H1 (cell line): ENCODE measurements around the gene GRIP2. TPM values are rescaled to one million over a fixed set of nuclear protein-coding genes. Genes with fewer than 3 reads are reported as not detected.

Experiments
- CTCF ChIA-PET: fragments of 300-600 bp; sonication (Branson Sonifier 250); formaldehyde crosslinking; loops from one replicate; lab custom pipeline; 2021; ENCODE audit not compliant: partially characterized antibody; lab: Charles Lee
- POLR2A ChIA-PET: fragments of 300-600 bp; sonication (Branson Sonifier 250); formaldehyde crosslinking; loops from one replicate; lab custom pipeline; 2021; ENCODE audit warnings: inconsistent platforms; ENCODE audit not compliant: partially characterized antibody; lab: Charles Lee
- DNase-seq, 2 experiments: peaks; one replicate each; pipeline versions ENCODE4 v3.0.0 to v3.0.0-alpha.2; 2010 to 2022; ENCODE audit warnings: low spot score in 2 of 2, low read depth in 1 of 2, mixed read lengths in 1 of 2
- FAIRE-seq: peaks from 2 replicates; lab custom pipeline; 2011; peaks lifted over from hg19 to GRCh38; lab: Jason Lieb, UNC
- H2AFZ ChIP-seq: 2 replicates; pipeline ENCODE4 v1.8.1; 2012; ENCODE audit warnings: low read length, inconsistent platforms
- H2AK5ac ChIP-seq: 2 replicates; pipeline ENCODE4 v1.6.1; 2013; ENCODE audit warnings: low read depth, low read length
- H2BK120ac ChIP-seq: replicated peaks from 2 replicates; pipeline ENCODE3; 2013; ENCODE audit warnings: low read depth, low read length, inconsistent platforms
- H2BK12ac ChIP-seq: 2 replicates; pipeline ENCODE4 v1.6.1; 2013; ENCODE audit warnings: low read depth, low read length
- H2BK15ac ChIP-seq: 2 replicates; pipeline ENCODE4 v1.6.1; 2013; ENCODE audit warnings: low read length
- H2BK20ac ChIP-seq: 2 replicates; pipeline ENCODE4 v1.6.1; 2013; ENCODE audit warnings: low read length
- H2BK5ac ChIP-seq: 2 replicates; pipeline ENCODE4 v1.6.1; 2013; ENCODE audit warnings: low read depth, low read length
- H3K14ac ChIP-seq: 2 replicates; pipeline ENCODE4 v1.6.1; 2013; ENCODE audit warnings: inconsistent platforms; ENCODE audit not compliant: insufficient read length
- H3K18ac ChIP-seq: 2 replicates; pipeline ENCODE4 v1.6.1; 2013; ENCODE audit warnings: low read length; ENCODE audit errors: extremely low read depth
- H3K23ac ChIP-seq: 2 replicates; pipeline ENCODE4 v1.6.1; 2013; ENCODE audit warnings: inconsistent platforms; ENCODE audit not compliant: insufficient read length
- H3K23me2 ChIP-seq: 2 replicates; pipeline ENCODE4 v1.6.1; 2013; ENCODE audit warnings: low read depth, low read length
- H3K27ac ChIP-seq: 2 replicates; pipeline ENCODE4 v1.6.1; 2011; ENCODE audit warnings: low read depth, low read length, inconsistent platforms
- H3K27me3 ChIP-seq, 4 experiments: replicated peaks in 1 of 4; 1 replicate in 1 of 4; 2 replicates in 3 of 4; pipeline versions ENCODE4 v1.6.1 to v1.8.1; 2011 to 2013; ENCODE audit warnings: low read length in 3 of 4, mild to moderate bottlenecking in 3 of 4, inconsistent platforms in 2 of 4, mixed read lengths in 2 of 4, moderate library complexity in 1 of 4; ENCODE audit not compliant: control insufficient read depth in 3 of 4, insufficient read depth in 3 of 4; ENCODE audit errors: extremely low read depth in 1 of 4
- H3K36me3 ChIP-seq, 4 experiments: 2 replicates each; pipeline versions ENCODE4 v1.6.1 to v1.8.1; 2011 to 2013; ENCODE audit warnings: mild to moderate bottlenecking in 4 of 4, low read length in 3 of 4, moderate library complexity in 2 of 4, control low read depth in 1 of 4, inconsistent platforms in 1 of 4; ENCODE audit not compliant: insufficient read depth in 4 of 4, control insufficient read depth in 2 of 4
- H3K4ac ChIP-seq: replicated peaks from 2 replicates; pipeline ENCODE3; 2013; ENCODE audit warnings: low read length, low read depth, mixed read lengths, inconsistent platforms; ENCODE audit not compliant: insufficient read length
- H3K4me1 ChIP-seq, 4 experiments: replicated peaks in 1 of 4; 1 replicate in 1 of 4; 2 replicates in 3 of 4; pipeline versions ENCODE4 v1.6.1 to v1.8.1; 2011 to 2013; ENCODE audit warnings: low read length in 3 of 4, inconsistent platforms in 2 of 4, mixed read lengths in 1 of 4; ENCODE audit not compliant: insufficient read depth in 4 of 4, control insufficient read depth in 3 of 4
- H3K4me2 ChIP-seq, 2 experiments: 2 replicates each; pipeline versions ENCODE4 v1.6.1 to v1.8.1; 2011 to 2013; ENCODE audit warnings: low read depth in 2 of 2, low read length in 2 of 2, control low read depth in 1 of 2, inconsistent platforms in 1 of 2, mild to moderate bottlenecking in 1 of 2; ENCODE audit not compliant: insufficient read depth in 1 of 2
- H3K4me3 ChIP-seq, 4 experiments: fragments of 200-600, 300-600 bp in 1 of 4; sonication (generic), shearing (Covaris generic), sonication (Bioruptor Twin) in 1 of 4; 2 replicates each; pipeline versions ENCODE4 v1.5.1 to v1.8.1; 2011 to 2016; ENCODE audit warnings: low read length in 4 of 4, low read depth in 3 of 4, control low read depth in 2 of 4, inconsistent platforms in 2 of 4, mild to moderate bottlenecking in 2 of 4, mixed read lengths in 1 of 4, moderate library complexity in 1 of 4; ENCODE audit not compliant: insufficient read depth in 2 of 4; ENCODE audit errors: extremely low read depth in 1 of 4
- H3K56ac ChIP-seq: replicated peaks from 2 replicates; pipeline ENCODE3; 2013; ENCODE audit warnings: low read depth, mild to moderate bottlenecking, mixed read lengths, low read length, inconsistent platforms; ENCODE audit not compliant: insufficient read length
- H3K79me1 ChIP-seq: 2 replicates; pipeline ENCODE4 v1.6.1; 2013; ENCODE audit warnings: low read depth, low read length, control low read depth
- H3K79me2 ChIP-seq, 2 experiments: 2 replicates each; pipeline versions ENCODE4 v1.6.1 to v1.8.1; 2012 to 2013; ENCODE audit warnings: low read length in 2 of 2, mild to moderate bottlenecking in 2 of 2, inconsistent platforms in 1 of 2; ENCODE audit not compliant: insufficient read depth in 2 of 2, control insufficient read depth in 1 of 2
- H3K9ac ChIP-seq, 4 experiments: replicated peaks in 1 of 4; 1 replicate in 1 of 4; 2 replicates in 3 of 4; pipeline versions ENCODE4 v1.6.1 to v1.8.1; 2011 to 2013; ENCODE audit warnings: low read depth in 3 of 4, low read length in 3 of 4, control low read depth in 2 of 4, mild to moderate bottlenecking in 2 of 4, moderate library complexity in 2 of 4, inconsistent platforms in 1 of 4; ENCODE audit errors: extremely low read depth in 1 of 4
- H3K9me3 ChIP-seq, 2 experiments: 2 replicates each; pipeline versions ENCODE4 v1.6.1 to v1.8.1; 2012 to 2013; ENCODE audit warnings: mild to moderate bottlenecking in 2 of 2, moderate library complexity in 2 of 2, control low read depth in 1 of 2, inconsistent platforms in 1 of 2, low read depth in 1 of 2, low read length in 1 of 2, mixed read lengths in 1 of 2; ENCODE audit not compliant: insufficient read depth in 2 of 2
- H4K20me1 ChIP-seq, 2 experiments: replicated peaks in 1 of 2; 2 replicates each; pipeline versions ENCODE3 to v1.8.1; 2011 to 2013; ENCODE audit warnings: inconsistent platforms in 2 of 2, low read length in 2 of 2, mild to moderate bottlenecking in 1 of 2; ENCODE audit not compliant: insufficient read depth in 2 of 2, control insufficient read depth in 1 of 2
- H4K5ac ChIP-seq: 2 replicates; pipeline ENCODE4 v1.6.1; 2013; ENCODE audit warnings: low read length, low read depth, mixed read lengths, inconsistent platforms; ENCODE audit not compliant: insufficient read length
- H4K8ac ChIP-seq: 2 replicates; pipeline ENCODE4 v1.8.0; 2013; ENCODE audit warnings: mild to moderate bottlenecking, moderate library complexity, low read length, inconsistent platforms; ENCODE audit not compliant: insufficient read depth; ENCODE audit errors: extremely low read depth
- H4K91ac ChIP-seq: replicated peaks from 2 replicates; pipeline ENCODE3; 2013; ENCODE audit warnings: low read length, mixed read lengths, inconsistent platforms; ENCODE audit not compliant: insufficient read length
- BACH1 ChIP-seq: IDR thresholded peaks from 2 replicates; pipeline ENCODE4 v1.6.1; 2012; ENCODE audit warnings: low read length, improper control_type of control experiment
- GTF2F1 ChIP-seq: IDR thresholded peaks from 2 replicates; pipeline ENCODE4 v1.6.1; 2012; ENCODE audit warnings: low read depth, low read length, improper control_type of control experiment, borderline replicate concordance
- KDM1A ChIP-seq: fragments of 200-600, 300-600 bp; sonication (generic); IDR thresholded peaks from 2 replicates; pipeline ENCODE4 v1.7.1; 2016; ENCODE audit warnings: mild to moderate bottlenecking, low read length, borderline replicate concordance
- SIRT6 ChIP-seq: IDR thresholded peaks from one replicate; pipeline ENCODE4 v1.7.1; 2012; ENCODE audit warnings: low read length, inconsistent platforms
- SP1 ChIP-seq: IDR thresholded peaks from 2 replicates; pipeline ENCODE4 v1.6.1; 2011; ENCODE audit warnings: low read depth, low read length
- TBP ChIP-seq: IDR thresholded peaks from 2 replicates; pipeline ENCODE4 v1.6.1; 2011; ENCODE audit warnings: low read depth, low read length, improper control_type of control experiment
- USF2 ChIP-seq: IDR thresholded peaks from 2 replicates; pipeline ENCODE4 v1.6.1; 2011; ENCODE audit warnings: low read length, improper control_type of control experiment
- WGBS, 2 experiments: shearing (Covaris generic) in 1 of 2; methylation state at CpG; one replicate each; pipeline versions ENCODE4 v1.1.6 to v1.1.7; 2013 to 2015; ENCODE audit warnings: low lambda C conversion rate in 2 of 2, mixed read lengths in 2 of 2, inconsistent platforms in 1 of 2, low coverage in 1 of 2, missing lambda C conversion rate in 1 of 2; ENCODE audit not compliant: insufficient replicate concordance in 2 of 2, insufficient coverage in 1 of 2, insufficient read length in 1 of 2; ENCODE audit errors: extremely low coverage in 1 of 2, missing lambda C conversion rate in 1 of 2; 5-methylcytosine and 5-hydroxymethylcytosine counted together
- polyA plus RNA-seq, 7 experiments: library from polyadenylated mRNA; depleted of rRNA in 3 of 7; stranded (reverse) in 5 of 7; unstranded in 2 of 7; fragments of >200 nt in 5 of 7; fragments of 200-250 nt in 2 of 7; gene quantifications; 1 replicate in 5 of 7; 2 replicates in 1 of 7; 4 replicates in 1 of 7; pipeline versions ENCODE4 v1.2.1 to v1.2.3, GENCODE V29; 2011 to 2013; ENCODE audit warnings: missing spikeins in 2 of 7, mixed read lengths in 2 of 7
- total RNA-seq: library from RNA; stranded (reverse); fragmentation: NEBNext Ultra II Directional; extraction: Animal tissue kit (Norgen Biotek cat#: 25700); gene quantifications from 2 replicates; pipeline ENCODE4 v1.2.1, GENCODE V29; 2021

Gene GRIP2
- total and polyA plus RNA-seq, 2 of the 8 experiments (the other 6 are each of a cell fraction or from before 2014, with no cell fraction given), result 2.5 to 6.4 TPM

- Histone ChIP-seq H3K36me3 (no peaks in the 10 kb centered on the region), H3K9ac (no peak overlapping the region), H3K9me3 (no peaks in the 10 kb centered on the region), H3K23me2 (no peaks in the 10 kb centered on the region), H3K18ac (no peak overlapping the region), H3K56ac (no peak overlapping the region), H3K23ac (no peak overlapping the region), H3K4ac (no peak overlapping the region), H2AK5ac (no peak overlapping the region), H4K8ac (no peak overlapping the region), H3K79me1 (no peaks in the 10 kb centered on the region; the same call in 1 of the 2 replicates), H4K91ac (no peak overlapping the region), H2AFZ (no peak overlapping the region), H3K79me2 (no peaks in the 10 kb centered on the region), H4K5ac (no peak overlapping the region), H3K4me3 (no peak overlapping the region), H3K4me2 (no peak overlapping the region), H2BK120ac (no peak overlapping the region), H2BK5ac (no peak overlapping the region), H2BK12ac (no peak overlapping the region), H4K20me1 (no peaks in the 10 kb centered on the region), H3K14ac (no peak overlapping the region), H3K4me1 (peaks cover 6 to 27% (median 10%) of the 10 kb centered on the region in 4 experiments), H3K27me3 (no peaks in the 10 kb centered on the region), H2BK15ac (no peak overlapping the region), H2BK20ac (no peak overlapping the region), H3K27ac (no peak overlapping the region)
- 92% methylated on average over 7 of the region's 7 CpGs; no CpG with 5 or more reads in 1 of the 2 experiments for WGBS, 2 experiments
- TF ChIP-seq SP1 (no peak), TBP (no peak), BACH1 (no peak), GTF2F1 (no peak), SIRT6 (no peak), USF2 (no peak), KDM1A (peak; percentile 33; the same call in 1 of the 2 replicates)
- no peak for DNase-seq
- ChIA-PET POLR2A (no interaction called here), CTCF (interaction anchor here (1.4 to 1.8 kb wide), 4 partner anchors 15 to 59 kb away, joined by 3 to 11 read pairs (median 6); no protein-coding TSS in a partner anchor)
- no peak for FAIRE-seq
Measured at GRCh38 chr3:14568269-14568668, 28.1 kb upstream of the GRIP2 start.
